DOHH2 (cell line): ENCODE results near the gene SV2B.

Experiments
- CTCF ChIP-seq: fragments of 200-600 bp; sonication (generic); IDR thresholded peaks from one replicate; pipeline ENCODE4 v1.5.1; 2014; ENCODE audit warnings: antibody characterized with exemption, mild to moderate bottlenecking, low read depth, low read length; ENCODE audit not compliant: poor library complexity, severe bottlenecking
- EZH2phosphoT487 ChIP-seq: fragments of 200-600 bp; sonication (generic); IDR thresholded peaks from 2 replicates; pipeline ENCODE4 v1.6.1; 2017; ENCODE audit warnings: borderline replicate concordance, mild to moderate bottlenecking, antibody characterized with exemption, low read length, moderate library complexity, mixed read lengths

DNA sequence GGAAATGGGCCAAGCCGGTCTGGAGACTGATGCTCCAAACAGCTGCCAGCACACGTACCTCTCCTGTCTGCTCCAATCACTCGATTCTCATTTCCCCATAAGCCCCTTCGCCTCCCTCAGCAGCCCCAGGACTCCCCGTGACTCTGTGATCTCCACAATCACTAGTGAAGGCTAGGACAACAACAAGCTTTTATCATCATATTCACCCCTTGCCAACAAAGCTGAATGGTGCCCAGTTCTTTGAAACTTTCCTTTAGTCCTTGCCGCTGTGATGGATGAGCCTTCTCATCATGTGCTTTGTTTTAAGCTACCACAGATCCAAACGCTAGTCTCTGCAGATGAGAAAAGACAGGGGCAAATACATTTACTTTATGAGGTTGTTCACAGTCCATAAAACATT, 242.0 kb downstream of the SV2B start:
- no peak for TF ChIP-seq CTCF
- no peak for TF ChIP-seq EZH2phosphoT487
